NCI-H1417 (cell line): ENCODE data around the gene FILIP1L.

Source experiments
- DNase-seq, 3 experiments: peaks; one replicate each; lab custom pipeline; 2025; lab: John Stamatoyannopoulos, UW

The FILIP1L gene

GRCh38 chr3:99951701-99952100 is 162.6 kb downstream of the FILIP1L start:
- DNase-seq, result no peak

- no peak for DNase-seq
These were observed 163.4 kb downstream of the FILIP1L start for GRCh38 chr3:99950921-99951320.

DNA sequence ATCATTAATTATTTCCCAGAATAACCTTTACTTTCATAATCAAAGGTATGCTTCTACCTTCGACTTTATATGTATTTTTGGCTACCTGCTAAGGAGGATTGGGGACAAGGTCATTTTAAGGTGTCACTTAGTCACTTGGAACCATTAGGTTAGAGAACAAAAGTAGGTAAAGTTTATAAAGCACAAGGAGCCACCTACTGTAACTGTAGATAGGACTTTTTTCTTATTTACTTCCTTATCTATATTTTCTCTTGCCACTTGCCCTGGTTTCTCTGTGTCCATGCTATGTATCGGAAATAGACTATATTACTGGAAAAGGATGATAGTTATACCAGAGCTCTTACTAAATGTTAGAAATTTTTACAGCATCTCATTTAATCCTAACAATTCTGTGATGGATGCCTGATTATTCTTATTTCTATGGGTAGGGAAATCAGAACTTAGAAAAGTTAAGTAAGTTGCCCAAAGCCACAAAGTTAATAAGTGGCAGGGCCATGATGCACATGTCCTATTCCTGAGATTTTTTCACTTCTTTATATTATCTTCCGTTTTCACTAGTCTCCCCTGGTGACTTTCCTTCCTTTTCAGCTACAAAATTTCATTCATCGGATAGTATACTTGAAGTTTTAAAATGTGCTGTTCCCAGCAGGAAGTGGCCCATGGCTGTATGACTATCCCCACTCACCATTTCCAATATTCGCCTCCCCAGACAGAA is 164.2 kb downstream of the FILIP1L start:
- DNase-seq, result no peak

DNA sequence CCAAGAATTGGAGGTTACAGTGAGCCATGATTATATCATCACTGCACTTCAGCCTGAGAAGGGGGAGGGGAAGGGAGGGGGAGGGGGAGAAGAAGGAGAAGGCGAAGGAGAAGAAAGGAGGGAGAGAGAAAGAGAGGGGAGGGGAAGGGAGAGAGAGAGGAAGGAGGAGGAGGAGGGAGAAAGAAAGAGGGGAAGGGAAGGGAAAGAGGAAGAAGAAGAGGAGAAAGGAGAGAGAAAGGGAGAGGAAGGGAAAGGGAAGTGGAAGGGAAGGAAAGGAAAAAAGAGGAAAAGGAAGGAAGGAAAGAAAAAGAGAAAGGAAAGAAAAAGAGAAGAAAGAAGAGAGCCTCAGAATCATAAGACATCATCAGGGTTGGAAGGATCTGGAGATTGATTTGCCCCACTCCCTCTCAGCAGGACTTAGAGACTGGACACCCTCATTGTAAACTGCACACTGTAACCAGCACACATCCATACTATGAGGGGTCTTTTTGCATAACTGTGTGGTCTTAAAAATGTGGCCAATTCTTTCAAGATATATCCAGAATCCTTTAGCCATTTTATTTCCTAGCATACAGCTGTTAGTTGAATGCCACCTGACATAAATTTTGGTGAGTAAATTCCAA is 165.7 kb downstream of the FILIP1L start:
- DNase-seq, result no peak

DNA sequence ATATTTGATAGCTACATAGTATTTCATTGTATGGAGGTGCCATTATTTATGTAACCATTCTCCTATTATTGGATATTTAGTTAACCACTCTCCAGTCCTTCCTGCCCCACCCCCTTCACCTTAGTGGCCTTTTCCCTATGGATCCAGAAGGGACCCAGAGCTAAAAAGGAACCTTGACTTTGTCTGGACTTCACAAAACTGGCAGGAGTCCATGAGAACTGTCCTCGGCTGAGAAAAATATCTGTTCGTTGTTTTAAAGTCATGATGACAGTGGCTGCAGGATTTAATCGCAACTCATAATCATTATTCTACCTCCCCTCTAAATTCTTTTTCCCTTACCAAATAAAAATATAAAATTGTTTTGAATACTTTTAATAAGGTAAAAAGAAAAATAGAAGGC is 166.9 kb downstream of the FILIP1L start:
- DNase-seq, result no peak

- DNase-seq, result peak in 2 of 3 experiments; percentile 41 to 69
These were observed 168.8 kb downstream of the FILIP1L start for GRCh38 chr3:99945328-99945995.

DNA sequence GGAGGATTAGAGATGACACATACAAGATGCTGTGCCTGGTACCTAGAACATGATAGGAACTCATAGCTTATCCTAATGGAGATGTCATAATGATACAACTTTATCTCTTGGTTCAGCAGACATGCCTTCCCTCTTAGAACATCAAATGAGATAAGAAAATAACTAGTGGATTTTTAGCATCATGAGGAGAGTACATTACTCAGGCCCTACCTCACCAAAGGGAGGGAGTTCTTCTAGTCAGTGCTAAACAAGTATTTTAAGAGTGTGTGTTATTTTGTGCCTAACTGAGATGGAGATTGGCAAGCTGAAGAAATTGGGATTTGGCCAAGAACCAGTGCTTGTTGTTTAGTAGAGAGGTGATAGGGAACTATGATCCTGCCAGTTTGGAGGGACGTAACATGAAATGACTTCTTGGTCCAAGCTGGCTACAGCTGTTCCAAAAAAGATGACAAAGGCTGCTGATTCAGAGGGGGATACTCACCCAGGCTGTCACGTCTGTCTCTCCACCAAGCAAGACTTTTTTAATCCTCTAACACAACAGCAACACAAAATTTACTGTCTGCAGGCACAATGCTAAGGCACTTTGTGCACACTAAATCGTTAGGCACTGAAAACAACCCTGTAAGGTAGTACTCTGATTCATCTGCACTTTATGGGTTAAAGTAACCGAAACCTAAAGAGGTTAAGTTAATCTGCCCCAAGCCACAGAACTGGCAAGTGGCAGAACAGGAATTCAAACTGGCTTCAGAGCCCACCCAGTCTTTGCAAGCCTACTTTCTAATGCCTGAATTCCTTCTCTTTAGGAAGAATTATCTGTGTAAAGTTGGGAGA is 170.2 kb downstream of the FILIP1L start:
- DNase-seq, result no peak

- DNase-seq, result no peak
These were observed 173.1 kb downstream of the FILIP1L start for GRCh38 chr3:99941211-99941610.

DNA sequence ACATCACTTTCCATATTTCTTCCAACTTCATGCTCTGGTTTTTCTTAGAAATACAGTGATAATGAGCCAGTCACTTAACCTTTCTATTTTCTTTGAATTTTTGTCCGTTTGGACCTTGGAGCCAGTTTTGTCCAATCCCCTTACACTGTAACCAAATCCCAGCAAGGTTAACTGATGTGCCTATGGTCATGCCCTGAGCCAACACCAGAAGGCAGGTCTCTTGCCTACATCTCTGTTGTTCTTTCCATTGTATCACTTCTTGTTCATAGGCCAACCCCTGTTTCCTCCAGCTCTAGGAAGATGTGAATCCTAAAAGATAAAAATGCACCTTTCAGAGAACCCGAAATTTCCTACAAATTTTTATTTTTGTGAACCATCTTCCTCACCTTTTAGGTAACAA is 174.0 kb downstream of the FILIP1L start:
- DNase-seq, result no peak

DNA sequence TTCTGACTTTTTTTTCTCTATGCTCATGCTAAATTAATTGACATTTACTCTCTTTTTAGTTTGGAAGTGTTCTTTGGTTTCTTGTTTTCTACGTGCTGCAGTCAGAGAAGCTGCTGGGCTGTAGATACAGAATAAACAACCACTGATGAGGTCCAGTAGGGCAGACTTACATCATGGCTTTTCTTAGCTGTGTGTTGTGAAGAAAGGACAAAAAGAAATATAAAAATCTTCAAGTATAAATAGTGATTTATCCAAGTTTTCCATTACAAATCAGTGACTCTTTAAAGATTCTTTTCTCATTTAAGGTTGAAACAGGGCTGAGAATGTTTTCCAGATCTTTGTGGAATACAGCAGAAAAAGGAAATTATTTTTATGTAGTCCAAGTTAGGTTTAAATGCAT is 174.4 kb downstream of the FILIP1L start:
- no peak for DNase-seq

DNA sequence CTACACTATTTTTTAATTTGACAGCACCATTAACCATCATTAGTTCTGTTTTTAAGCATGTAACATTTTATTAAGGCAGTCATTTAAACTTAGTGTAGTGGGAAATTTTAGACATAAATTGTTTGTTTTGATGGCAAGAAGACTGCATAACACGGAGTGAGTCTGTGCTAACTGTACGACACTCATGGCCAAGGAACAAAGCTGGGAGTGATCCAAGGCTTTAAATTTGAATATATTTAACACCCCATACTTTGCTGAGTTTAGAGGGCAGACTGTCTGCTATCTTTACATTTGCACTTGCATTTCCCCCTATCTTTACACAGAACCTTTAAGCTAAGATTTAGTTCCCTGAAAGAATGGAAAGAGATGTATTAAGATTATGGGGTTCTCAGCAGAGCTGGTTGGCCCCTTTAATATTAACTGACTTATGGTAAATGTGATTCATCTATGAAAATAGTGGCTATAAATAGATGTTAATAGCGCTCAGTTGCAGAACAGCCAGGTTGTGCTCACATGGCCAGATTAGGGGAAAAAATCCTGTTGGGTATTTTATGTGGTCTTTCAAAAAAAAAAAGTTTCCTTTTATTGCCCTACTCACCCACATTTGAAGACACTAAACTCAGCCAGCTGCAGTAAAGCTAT is 175.9 kb downstream of the FILIP1L start:
- no peak for DNase-seq

DNA sequence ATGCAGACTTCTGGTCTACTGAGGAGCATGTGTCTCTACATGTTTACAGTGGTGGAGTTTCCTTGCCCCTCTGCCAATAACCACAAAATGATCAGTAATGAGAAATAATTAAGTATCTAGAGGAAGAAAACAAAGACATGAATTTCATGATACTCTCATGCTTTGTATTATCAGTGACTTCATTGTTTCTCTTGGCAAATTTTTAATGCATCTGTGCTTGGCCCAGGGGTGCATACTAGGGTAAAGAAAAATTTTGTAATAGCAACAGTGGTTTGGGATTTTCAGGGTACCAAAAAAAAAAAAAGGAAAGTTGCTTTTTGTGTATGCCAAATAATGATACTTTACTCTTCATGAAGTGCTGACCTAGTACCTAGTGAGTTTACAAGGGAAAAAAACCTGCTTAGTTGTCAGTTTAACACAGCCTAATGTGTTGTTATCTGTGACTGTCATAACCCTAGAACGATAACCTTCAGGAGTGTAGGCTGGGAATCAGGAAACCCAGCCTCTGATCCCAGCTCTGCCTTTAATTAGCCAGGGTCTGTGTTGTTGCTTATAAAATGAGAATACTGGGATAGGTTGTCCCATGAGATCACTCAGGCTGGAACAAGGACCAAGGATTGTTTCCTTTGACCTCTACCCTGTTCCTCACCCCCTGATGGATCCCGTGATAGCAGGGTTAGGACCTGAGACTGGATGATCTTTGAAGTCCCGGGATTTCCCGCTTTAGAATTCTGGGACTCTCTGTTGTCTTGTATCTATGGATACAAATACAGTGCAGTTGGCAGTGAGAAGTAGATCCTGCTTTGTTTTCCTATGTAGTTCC is 179.1 kb downstream of the FILIP1L start:
- no peak for DNase-seq

DNA sequence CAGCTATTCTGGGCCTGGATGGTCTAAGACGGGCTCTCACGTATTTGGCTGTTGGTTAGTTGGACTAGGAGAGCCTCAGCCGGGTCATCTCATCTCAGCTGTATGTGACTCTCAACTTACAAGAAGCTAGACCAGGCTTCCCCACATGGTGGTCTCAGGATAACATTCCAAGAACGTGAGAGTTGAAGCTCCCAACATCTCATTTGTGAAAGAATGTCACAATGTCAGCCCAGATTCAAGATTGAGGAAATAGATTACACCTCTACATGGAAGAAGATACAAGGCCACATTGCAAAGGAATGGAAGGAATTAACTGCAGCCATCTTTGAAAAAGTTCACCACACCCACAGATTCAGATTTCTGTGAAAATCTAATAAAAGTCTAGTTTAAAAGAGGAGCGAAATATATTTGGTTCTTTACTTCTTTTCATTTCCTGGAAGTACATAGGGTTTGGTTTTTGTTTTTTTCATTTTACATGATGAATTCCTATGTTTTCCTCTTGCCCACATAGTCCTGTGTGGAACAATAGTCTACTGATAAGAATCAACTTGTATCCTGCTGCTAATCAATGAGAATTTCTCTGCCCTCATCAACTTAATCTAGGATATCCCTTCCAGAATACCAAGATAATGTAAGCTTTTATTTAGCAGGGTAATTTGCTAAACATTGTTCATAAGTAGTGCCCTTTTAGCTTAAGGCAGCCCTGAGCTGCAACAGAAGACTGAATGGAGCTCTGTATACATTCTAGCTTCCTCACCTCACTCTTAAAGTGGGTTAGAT is 180.1 kb downstream of the FILIP1L start:
- DNase-seq, result no peak

DNA sequence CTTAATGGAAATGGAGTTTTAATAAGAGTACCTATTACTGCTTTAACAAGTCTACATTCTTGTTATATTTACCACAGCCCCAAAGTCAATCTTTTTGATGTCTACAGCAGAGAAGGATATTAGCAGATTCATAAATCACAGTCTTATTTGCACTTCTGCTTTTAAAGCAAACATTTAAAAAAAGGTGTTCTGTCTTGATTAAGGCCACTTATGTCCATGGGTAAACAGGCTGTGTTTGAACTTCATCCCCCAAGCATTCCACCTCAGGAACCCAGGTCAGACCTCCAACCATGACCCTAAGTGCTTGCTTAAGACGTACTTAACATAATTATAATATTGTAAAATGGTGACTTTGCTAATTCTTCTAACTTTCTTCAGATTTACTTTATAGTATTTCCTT is 183.2 kb downstream of the FILIP1L start:
- peak in 1 of 3 experiments; percentile 49 for DNase-seq

DNA sequence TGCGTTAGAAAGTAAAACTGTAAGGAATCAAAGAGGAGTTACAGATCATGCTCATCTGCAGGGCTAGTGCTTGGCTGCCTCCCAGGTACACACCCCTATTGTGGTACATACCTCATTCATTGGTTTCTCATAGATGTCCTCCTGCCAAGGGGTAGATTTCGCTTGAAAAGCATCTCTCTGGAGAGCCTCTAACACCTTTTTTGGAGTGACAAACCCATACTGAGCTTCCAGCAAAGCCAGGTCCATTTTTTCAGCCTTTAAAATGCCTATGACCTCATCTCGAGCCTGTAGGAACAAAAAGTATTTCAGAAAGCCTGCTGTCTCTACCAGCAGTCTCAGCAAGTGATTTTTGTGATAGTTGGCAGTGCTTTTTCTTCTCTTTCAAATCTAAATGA is 184.6 kb downstream of the FILIP1L start:
- no peak for DNase-seq

- DNase-seq, result no peak
These were observed 185.2 kb downstream of the FILIP1L start for GRCh38 chr3:99928771-99929744.

DNA sequence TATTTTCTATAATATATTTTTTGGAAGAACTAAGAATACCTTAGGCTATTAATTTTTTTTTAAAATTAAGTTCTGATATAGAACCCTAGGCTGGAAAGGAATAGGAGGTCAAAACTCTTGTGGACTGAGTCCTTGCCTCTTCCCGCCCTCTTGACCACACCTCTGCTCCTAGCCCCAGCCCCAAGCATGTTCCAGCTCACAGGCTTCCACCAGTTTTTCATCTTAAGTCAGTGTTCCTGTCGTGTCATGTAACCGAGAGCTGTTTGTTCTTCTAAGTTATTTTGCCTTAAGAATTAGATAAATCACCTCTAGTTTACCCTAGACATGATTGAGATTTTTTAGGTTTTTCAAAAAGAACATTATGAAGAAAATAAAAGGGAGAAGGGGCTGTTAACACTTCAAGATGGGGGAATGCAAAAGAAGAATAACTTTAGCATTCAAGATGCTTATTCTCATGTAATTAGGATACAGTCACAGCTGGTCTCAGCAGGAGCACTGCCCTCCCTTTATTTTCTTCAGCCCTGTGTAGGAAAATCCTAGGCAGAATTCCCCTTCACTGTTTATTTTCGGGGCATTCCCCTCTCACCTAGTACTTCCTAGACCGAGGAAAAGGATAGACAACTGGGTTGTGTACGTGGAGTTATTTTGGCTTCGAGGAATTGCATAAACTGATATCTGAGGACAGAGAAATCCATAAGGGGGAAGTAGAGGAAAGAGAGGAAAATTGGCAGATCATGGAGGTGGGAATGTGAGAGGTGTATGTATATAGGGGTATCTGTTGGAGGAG is 186.4 kb downstream of the FILIP1L start:
- no peak for DNase-seq

GRCh38 chr3:99925584-99926230 is 188.6 kb downstream of the FILIP1L start:
- DNase-seq, result peak in 1 of 3 experiments; percentile 2
